DMS53 (cell line): ENCODE results near the gene MAST4.

Source experiments
- DNase-seq: peaks from one replicate; lab custom pipeline; 2025; lab: John Stamatoyannopoulos, UW

MAST4 gene

GRCh38 chr5:67043796-67044511 lies 447.8 kb downstream of the MAST4 start:
- no peak for DNase-seq

- no peak for DNase-seq
These were observed 449.9 kb downstream of the MAST4 start for GRCh38 chr5:67045816-67046740.

- DNase-seq = peak; percentile 26
These were observed 451.0 kb downstream of the MAST4 start for GRCh38 chr5:67047160-67047559.

- DNase-seq = no peak
These were observed 451.4 kb downstream of the MAST4 start for GRCh38 chr5:67047616-67048015.

GRCh38 chr5:67050125-67050524 lies 453.9 kb downstream of the MAST4 start:
- DNase-seq = peak; percentile 96

GRCh38 chr5:67050635-67051034 lies 454.4 kb downstream of the MAST4 start:
- peak; percentile 54 for DNase-seq

GRCh38 chr5:67051164-67051563 lies 455.0 kb downstream of the MAST4 start:
- DNase-seq = peak; percentile 86

GRCh38 chr5:67052034-67052433 lies 455.8 kb downstream of the MAST4 start:
- DNase-seq = peak; percentile 9

GRCh38 chr5:67053229-67053628 lies 457.0 kb downstream of the MAST4 start:
- DNase-seq = peak; percentile 18

GRCh38 chr5:67058998-67059743 lies 463.0 kb downstream of the MAST4 start:
- no peak for DNase-seq

- no peak for DNase-seq
These were observed 463.7 kb downstream of the MAST4 start for GRCh38 chr5:67059744-67060490.

GRCh38 chr5:67061511-67061910 lies 465.3 kb downstream of the MAST4 start:
- DNase-seq = no peak

- DNase-seq = no peak
These were observed 466.9 kb downstream of the MAST4 start for GRCh38 chr5:67063055-67063454.

- DNase-seq = peak; percentile 27
These were observed 467.6 kb downstream of the MAST4 start for GRCh38 chr5:67063791-67064190.

GRCh38 chr5:67065237-67065636 lies 469.0 kb downstream of the MAST4 start:
- DNase-seq = peak; percentile 78

- peak; percentile 64 for DNase-seq
These were observed 469.5 kb downstream of the MAST4 start for GRCh38 chr5:67065696-67066095.

GRCh38 chr5:67066815-67067214 lies 470.6 kb downstream of the MAST4 start:
- peak; percentile 35 for DNase-seq

- DNase-seq = no peak
These were observed 477.0 kb downstream of the MAST4 start for GRCh38 chr5:67073045-67073680.

GRCh38 chr5:67077296-67077695 lies 481.1 kb downstream of the MAST4 start:
- DNase-seq = no peak

- peak; percentile 42 for DNase-seq
These were observed 485.1 kb downstream of the MAST4 start for GRCh38 chr5:67081261-67081660.

GRCh38 chr5:67082941-67083340 lies 486.7 kb downstream of the MAST4 start:
- no peak for DNase-seq
